HG03039 (cell line): ENCODE data around the gene TBCB.
"Not testable (repeated sequence)": the region's sequence is repeated elsewhere in the genome, so short reads cannot be mapped to it uniquely, and the experiment has no call there.

ENCODE experiments used
- ATAC-seq: cut with Tn5 transposase; IDR thresholded peaks from one replicate; pipeline ENCODE4 v1.9.1; 2021; ENCODE audit warnings: mild to moderate bottlenecking, moderate library complexity; ENCODE audit not compliant: unreplicated experiment

The TBCB gene

DNA sequence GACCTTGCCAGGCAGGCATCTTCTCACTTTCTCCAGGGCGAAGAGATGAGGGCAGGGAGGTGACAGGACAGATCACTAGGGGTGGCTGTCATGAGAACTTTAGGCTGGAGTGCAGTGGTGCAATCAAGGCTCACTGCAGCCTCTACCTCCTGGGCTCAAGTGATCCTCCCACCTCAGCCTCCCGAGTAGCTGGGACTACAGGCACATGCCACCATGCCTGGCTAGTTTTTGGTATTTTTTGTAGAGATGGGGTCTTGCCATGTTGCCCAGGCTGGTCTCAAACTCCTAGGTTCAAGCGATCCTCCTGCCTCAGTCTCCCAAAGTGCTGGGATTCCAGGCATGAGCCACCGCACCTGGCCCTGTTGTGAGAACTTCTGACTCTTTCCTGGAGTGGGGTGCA lies 19.6 kb downstream of the TBCB start:
- ATAC-seq = not testable (repeated sequence)

DNA sequence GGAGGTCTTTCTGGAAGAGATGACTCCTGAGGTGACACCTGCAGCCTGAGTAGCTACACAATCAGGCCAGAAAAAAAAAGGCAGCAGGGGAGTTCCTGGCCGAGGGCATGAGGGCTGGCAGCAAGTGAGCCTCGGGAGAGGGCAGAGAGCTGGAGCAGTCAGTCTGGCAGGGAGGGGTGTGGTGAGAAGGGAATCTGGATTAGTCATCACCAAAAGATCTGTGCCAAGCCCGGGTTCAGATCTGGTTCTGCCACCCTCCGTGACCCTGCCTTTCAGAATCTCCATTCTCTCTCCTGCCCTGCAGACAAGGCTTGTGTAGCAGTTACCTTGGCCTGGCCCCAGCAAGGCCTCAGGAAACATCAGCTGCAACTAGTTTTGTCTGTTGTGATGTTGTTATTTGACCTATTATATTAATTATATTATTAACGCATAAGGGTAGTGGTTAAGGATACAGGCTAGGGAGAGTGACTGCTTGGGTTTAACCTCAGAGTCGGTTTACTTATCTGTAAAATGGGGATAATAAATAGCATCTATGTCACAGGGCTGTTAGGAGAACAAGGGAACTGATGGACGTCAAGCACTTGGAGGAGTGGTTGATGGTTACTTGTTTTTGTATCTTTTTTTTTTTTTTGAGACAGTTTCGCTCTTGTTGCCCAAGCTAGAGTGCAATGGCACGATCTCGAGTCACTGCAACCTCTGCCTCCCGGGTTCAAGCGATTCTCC lies 21.9 kb downstream of the TBCB start:
- no peak for ATAC-seq

DNA sequence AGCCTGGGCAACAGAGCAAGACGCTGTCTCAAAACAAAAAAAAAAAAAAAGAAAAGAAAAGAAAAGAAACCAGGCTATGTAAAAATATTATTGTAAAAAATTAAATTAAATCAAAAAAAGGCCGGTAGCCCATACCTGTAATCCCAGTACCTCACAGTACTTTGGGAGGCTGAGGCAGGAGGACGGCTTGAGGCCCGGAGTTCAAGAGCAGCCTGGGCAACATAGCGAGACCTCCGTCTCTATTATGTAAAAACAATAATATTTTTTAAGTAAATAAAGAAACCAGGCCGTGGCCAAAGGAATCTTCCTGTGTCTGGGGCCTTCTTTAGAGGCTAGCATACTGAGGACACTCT lies 23.8 kb downstream of the TBCB start:
- no peak for ATAC-seq

DNA sequence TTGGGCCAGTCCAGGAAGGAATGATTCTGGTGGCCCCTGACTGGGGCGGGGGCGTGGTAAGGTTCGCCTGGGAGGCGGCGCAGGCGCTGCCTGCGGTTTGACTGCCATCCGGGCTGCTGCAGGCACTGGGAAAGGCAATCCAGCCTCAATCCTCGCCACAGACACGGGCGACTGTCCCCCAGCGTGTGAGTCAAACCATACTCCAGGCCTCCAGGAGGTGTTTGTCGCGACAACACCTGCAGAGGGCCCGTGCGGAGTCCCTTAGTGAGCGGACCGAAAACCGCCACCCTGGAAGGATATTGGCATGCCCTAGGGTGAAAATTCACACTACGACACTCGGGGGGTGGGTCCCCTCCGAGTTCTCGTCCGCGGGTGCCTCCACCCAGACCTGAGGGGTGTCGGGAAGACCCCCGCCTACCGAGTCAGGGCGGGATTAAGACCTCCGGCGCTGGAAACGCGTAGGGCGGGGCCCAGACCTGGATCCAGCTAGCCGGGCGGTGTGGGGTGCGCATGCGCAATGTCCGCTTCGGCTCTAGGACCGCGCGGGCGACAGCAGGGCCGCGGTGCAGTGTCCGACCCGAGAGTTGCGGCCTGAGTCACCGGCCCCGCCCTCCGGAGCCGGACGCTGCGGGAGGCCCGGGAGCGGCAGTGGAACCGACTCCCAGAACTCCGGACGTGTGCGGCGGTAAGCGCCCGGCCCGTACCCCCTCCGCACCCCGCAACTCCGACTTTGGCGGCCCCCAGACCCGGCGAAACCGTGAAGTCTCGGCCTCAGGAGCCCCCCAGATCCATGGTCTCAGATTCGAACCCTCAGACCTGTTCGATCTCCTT lies 24.4 kb downstream of the TBCB start, which contains the start of gene CAPNS1:
Gene CAPNS1 (plus strand): TSS at position 594 of the 831 bp plus-strand sequence. CDS start 946 bp downstream, outside the sequence.
- ATAC-seq = peak; percentile 75

DNA sequence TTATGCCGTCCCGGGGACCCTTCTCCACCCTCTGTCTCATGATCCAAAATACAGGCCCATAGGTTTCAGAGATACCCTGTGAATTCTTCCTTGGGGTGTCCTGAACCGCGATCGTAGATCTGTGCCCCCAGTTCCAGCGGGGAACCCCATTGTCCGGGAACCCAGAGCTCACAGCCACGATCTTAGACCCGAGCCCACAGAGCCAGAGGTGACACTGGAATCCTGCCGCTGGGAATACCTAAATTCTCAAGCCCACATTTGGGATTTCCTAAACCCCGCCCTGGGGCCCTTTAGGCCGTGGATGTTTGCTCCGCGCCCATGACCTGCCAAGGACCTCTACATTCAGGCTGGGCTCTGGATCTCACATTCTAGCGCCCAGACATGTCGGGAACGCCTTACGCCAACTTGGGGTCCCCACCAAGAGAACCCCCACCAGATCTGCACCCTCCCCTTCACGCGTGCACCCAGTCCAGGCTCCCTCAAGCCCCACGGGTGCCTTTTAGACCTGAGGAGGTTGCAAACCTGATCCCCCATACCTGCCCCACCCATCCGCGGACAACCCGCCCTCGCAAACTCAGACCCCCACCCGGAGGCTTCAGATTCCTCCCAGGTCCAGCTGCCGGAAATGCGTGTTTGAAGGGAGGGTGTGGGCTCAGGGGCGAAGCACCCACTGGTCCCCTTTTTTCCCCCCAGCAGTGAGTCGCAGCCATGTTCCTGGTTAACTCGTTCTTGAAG lies 25.2 kb downstream of the TBCB start:
- peak; percentile 2 for ATAC-seq

DNA sequence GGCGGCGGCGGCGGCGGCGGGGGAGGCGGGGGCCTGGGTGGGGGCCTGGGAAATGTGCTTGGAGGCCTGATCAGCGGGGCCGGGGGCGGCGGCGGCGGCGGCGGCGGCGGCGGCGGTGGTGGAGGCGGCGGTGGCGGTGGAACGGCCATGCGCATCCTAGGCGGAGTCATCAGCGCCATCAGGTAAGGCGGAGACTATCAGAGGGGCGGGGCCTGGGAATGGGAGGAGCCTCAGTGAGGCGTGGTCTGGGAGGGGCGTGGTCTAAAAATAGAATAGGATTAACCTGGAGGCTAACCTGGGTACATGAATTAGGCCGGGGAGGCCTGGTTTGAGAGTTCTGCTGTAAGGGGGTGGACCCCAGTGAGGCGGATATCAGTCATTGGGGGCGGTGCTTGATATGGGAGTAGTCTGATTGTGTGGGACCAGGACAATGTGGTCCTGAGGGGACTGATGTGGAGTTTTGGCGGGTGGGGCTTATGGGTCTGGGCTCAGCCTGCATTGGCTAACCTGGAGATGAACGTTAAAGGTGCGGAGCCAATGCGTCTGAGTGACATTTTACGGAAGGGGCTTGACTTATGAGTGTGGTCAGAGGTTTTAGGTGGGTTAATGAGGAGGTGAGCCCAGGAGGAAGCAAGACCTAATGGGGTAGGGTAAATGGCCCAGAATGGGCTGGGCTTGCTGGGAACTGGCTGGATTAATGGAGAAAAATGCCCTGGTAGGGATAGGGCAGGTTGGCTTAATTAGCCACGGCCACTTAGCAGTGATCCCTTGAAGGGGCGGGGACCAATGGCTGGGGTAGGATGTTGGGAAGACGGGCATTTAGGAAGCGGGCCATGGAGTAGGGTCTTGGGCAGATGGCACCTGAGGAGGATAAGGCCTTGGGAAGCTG lies 26.0 kb downstream of the TBCB start:
- peak; percentile 49 for ATAC-seq

DNA sequence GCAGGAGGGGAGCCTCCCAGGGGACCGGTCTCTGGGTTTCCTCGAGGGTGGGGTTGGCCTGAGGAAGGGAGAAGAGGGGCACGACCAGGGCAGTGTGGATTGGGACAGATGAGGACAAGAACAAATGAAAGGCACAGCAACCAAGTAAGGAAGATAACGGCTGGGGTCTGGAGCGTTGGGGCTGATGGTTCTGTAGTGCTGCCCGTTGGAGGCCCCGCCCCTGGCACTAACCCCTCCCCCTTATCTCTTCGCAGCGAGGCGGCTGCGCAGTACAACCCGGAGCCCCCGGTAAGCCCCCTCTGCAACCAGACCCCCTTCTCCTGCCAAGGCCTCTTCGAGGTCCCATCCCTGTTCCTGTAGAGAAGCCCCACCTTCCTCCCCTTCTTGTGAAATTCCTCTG lies 26.8 kb downstream of the TBCB start:
- no peak for ATAC-seq

DNA sequence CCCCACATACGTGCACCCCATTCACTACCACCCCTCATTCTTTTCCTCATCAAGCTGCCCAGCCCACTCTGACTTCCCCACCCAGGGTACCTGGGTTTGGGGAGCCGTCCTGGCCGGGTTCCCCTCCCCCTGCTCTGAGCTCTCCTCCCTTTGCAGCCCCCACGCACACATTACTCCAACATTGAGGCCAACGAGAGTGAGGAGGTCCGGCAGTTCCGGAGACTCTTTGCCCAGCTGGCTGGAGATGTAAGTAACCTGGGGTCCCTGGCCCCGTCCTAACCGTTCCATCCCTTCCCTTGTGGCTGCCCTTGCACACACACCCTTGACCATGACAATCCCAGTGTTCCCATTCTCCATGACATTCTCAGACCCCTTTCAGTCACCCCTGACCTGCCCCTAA lies 27.2 kb downstream of the TBCB start:
- no peak for ATAC-seq

DNA sequence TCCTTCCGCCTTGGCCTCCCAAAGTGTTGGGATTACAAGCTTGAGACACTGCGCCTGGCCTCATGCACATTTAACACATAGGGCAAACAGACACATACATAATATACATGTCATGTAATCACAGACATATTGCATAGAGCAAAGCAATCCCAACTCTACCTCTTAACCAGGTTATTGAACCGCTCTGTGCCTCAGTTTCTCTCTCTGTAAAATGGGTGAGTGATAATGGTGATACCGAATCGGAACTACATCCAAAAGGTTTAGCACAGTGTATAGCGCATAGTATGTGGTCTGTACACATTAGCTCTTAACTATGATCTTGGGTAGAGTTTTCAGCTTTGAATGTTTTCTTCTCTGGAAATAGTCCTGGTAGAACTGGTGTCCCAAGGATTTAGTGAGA lies 29.4 kb downstream of the TBCB start:
- ATAC-seq = no peak

DNA sequence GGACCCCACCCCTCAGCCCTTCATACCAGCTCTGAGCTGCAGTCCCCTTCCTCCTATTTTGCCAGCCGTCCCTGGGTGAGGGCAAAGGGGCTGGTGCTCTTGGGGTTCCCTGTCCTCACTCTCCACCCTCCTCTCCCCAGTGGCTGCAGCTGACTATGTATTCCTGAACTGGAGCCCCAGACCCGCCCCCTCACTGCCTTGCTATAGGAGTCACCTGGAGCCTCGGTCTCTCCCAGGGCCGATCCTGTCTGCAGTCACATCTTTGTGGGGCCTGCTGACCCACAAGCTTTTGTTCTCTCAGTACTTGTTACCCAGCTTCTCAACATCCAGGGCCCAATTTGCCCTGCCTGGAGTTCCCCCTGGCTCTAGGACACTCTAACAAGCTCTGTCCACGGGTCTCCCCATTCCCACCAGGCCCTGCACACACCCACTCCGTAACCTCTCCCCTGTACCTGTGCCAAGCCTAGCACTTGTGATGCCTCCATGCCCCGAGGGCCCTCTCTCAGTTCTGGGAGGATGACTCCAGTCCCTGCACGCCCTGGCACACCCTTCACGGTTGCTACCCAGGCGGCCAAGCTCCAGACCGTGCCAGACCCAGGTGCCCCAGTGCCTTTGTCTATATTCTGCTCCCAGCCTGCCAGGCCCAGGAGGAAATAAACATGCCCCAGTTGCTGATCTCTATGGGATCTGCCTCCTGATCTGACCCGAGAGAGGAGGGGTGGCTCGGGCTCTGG lies 34.6 kb downstream of the TBCB start:
- no peak for ATAC-seq

DNA sequence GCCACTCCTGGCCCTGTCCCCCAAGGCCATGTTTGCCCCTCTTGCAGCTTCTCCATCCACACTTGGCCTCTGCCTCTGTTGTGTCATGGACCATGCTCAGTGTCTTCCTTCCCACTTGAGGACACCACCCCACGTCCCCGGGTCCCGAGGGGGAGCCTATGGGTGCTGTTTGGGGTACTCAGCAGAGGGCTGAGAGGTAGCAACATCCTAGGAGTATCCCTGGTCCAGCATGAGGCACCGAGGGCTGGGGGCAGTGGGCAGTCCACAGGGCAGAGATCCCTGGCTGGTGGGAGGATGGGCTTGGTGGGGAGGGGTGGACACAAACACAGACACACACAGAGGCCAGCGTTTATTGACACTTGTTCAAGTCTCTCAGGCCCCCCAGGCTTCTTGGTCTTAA lies 35.3 kb downstream of the TBCB start:
- ATAC-seq = no peak

DNA sequence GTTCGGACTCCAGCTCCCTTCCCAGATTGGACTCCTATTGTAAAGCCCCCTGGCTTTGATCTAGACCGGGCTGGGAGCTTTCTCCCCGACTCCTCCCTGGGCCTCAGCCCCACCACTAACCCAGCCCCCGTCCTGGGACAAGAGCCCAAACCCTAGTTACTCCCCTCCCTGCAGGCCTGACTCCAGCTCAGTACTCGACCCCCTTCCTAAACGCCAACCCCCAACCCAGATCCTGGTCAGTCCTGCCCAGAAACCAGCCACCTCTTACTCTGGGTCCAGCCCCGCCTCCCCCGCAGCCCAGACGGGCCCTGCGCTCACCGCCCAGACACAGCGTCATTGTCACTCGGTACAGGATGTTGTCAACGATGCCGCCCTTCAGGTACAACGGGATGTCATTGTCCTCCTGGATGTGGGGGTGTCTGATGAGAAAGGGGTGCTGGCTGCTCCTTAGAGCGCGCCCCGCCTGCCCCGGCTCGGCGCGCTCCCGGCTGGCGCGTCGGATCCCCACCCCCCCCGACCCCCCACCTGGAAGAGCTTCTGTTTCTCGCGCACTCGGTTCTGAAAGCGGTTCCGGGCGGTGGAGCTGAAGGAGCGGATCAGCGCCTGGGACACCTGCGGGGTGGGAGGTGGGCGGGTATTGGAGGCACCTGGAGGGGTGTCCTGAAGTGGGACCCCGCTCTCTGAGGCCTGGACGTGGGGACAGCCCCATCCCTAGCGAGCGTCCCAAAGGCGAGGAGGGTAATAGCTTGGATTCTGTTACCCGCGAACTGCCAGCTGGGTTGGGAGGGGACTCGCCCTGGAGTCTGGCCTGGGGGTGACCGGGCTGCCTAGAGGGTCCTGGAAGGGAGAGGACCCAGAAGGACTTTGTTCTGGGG lies 36.1 kb downstream of the TBCB start:
- ATAC-seq = no peak

DNA sequence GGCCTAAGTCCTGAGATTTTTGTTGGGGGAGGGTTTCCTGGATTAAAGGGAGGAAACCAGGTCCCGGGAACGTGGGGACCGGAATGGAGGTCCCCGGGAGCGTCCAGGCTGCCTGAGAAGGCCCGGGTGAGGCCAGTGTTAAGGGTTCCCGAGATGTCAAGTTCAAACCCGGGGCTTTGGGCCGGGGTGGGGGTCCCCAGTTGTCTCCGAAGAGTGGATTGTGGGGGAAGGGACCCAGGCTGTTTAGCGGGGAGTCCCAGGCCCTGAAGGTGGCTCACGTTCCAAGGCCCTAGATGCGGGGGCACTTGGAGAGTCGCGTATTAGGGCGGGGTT lies 36.7 kb downstream of the TBCB start:
- no peak for ATAC-seq

DNA sequence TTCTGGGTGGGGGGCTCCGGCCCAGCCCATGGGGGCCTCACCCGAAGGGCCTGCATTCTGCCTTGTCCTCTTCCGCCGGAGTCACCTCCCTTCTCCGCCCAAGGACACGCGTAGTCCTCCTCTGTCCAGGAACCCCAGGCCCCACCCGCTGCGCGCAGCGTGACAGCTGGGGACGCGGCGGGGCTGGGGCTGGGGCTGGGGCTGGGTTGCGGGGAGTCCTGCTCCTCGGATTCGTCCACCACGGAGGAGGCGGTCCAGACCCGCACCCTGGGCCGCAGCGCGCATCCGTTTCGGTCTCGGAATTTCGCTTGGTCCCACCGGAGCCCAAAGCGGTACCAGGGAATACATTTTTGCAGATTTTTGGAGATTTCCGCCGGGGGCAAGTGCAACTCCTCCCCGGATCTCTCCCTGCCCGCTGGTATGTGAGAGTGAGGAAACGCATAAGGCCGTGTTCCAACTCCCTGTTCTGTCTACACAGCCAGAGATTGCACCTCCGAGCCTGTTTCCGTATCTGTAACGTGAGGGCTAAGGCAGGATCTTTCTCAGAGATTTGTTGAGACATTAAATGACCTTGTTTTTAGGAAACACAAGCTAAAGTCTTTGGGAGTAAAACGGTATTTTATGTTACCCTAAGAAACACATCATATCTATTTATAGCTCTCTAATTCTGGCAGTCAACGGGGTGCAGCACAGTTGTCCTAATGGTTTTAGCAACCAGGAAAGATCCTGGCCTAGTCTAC lies 37.3 kb downstream of the TBCB start, which contains the start of gene COX7A1:
Gene COX7A1 (minus strand): TSS at position 96 of the 740 bp plus-strand sequence. CDS start 40 bp downstream, at position 56.
- no peak for ATAC-seq

DNA sequence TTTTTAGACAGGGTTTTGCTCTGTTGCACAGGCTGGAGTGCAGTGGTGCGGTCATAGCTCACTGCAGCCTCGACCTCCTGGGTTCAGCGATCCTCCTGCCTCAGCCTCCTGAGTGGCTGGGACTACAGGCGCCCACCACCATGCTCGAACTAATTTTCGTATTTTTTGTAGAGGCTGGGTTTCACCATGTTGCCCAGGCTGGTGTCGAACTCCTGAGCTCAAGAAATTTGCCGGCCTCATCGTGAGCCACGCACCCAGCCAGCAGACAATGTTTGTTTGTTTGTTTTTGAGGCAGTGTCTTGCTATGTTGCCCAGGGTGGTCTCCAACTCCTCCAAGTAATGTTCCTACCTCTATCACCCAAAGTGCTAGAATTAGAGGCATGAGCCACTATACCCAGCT lies 37.9 kb downstream of the TBCB start:
- no peak for ATAC-seq

DNA sequence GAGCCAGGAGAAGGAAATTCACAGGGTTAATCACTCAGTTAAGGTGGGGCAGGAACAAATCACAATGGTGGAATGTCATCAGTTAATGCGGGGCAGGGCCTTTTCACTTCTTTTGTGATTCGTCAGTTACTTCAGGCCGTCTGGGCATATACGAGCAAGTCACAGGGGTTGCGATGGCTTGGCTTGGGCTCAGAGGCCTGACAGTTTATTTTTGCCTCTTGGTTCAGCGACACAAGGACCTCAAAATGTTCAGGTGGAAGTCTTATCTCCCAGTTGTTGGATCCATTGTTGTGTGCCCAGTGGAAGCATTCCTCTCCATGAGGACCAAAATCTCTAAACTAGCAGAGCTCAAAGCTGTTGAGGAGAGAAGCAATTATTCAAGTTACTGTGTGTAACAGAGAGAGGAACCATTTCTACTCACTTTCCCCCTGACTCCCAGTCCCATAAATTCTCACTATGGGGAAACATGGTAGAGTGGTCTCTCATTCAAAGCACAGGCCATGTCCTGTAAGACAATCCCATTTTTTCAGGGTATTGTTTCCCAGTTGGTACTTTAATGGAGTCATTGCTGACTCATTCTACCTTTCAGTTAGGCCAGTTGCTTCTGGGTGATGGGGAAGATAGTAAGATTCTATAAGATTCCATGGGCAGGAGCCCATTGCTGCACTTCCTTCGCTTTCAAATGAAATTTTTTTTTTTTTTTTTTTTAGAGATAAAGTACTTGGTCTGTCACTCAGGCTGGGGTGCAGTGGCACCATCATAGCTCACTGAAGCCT lies 45.7 kb downstream of the TBCB start:
- ATAC-seq = no peak

DNA sequence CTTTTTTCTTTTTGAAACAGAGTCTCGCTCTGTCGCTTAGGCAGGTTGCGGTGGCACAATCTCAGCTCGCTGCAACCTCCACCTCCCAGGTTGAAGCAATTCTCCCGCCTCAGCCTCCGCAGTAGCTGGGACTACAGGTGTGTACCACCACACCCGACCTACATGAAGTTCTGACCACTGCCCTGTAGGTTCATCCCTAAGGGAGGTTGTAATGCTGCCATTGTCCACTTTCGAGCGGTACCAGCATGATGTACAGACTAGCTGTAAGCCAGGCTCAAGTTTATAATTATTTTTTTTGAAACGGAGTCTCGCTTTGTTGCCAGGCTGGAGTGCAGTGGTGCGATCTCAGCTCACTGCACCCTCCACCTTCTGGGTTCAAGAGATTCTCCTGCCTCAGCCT lies 48.5 kb downstream of the TBCB start:
- ATAC-seq = no peak
